Stimulated activated CD8-positive, alpha-beta memory T cell treated with anti-CD3 and anti-CD28 coated beads, Interleukin-15, amount 100 ng/mL, for 4 hours (primary cell): ENCODE results near the gene SCO2.

Experiments
- DNase-seq, 2 donors: peaks; one replicate each; pipeline ENCODE4 v3.0.0-alpha.2; 2020; ENCODE audit warnings: low read depth in 2 of 2

Gene SCO2

GRCh38 chr22:50525104-50525857 is at the start of gene SCO2:
Gene SCO2, minus strand, starts transcription at chr22:50525598. Its CDS starts 1,187 bp downstream, at chr22:50524411.
- peak; percentile 96 to 97 for DNase-seq

- no peak for DNase-seq
These were observed 49.0 kb upstream of the SCO2 start for GRCh38 chr22:50574383-50574755.

- no peak for DNase-seq
These were observed 48.3 kb upstream of the SCO2 start for GRCh38 chr22:50573491-50574382.

- DNase-seq: no peak
These were observed 47.6 kb upstream of the SCO2 start for GRCh38 chr22:50572965-50573364.

- no peak for DNase-seq
These were observed 46.1 kb upstream of the SCO2 start for GRCh38 chr22:50571264-50572175.

GRCh38 chr22:50570861-50571260 is 45.5 kb upstream of the SCO2 start:
- DNase-seq: no peak

- no peak for DNase-seq
These were observed 44.6 kb upstream of the SCO2 start for GRCh38 chr22:50569896-50570535.

GRCh38 chr22:50569041-50569459 is 43.7 kb upstream of the SCO2 start:
- no peak for DNase-seq

- no peak for DNase-seq
These were observed 43.2 kb upstream of the SCO2 start for GRCh38 chr22:50568626-50569025.

- DNase-seq: no peak
These were observed 42.4 kb upstream of the SCO2 start for GRCh38 chr22:50567721-50568252.

- no peak for DNase-seq
These were observed 38.9 kb upstream of the SCO2 start for GRCh38 chr22:50564289-50564688.

GRCh38 chr22:50563413-50564160 is 38.2 kb upstream of the SCO2 start:
- DNase-seq: no peak

GRCh38 chr22:50562523-50563412 is 37.4 kb upstream of the SCO2 start, which contains the start of gene SYCE3:
Gene SYCE3, minus strand, starts transcription at chr22:50562919. Its CDS starts 6,514 bp downstream, at chr22:50556405.
- peak; percentile 92 to 94 for DNase-seq

GRCh38 chr22:50561401-50562358 is 36.3 kb upstream of the SCO2 start:
- no peak for DNase-seq

GRCh38 chr22:50560034-50560433 is 34.6 kb upstream of the SCO2 start:
- DNase-seq: no peak

GRCh38 chr22:50556703-50557102 is 31.3 kb upstream of the SCO2 start:
- no peak for DNase-seq

GRCh38 chr22:50553310-50553709 is 27.9 kb upstream of the SCO2 start:
- DNase-seq: no peak

- no peak for DNase-seq
These were observed 25.9 kb upstream of the SCO2 start for GRCh38 chr22:50551160-50551752.
